ENCODE measurements around the gene OPCML. TPM values are rescaled to one million over a fixed set of nuclear protein-coding genes. Genes with fewer than 3 reads are reported as not detected.

Gene OPCML
- total and polyA plus RNA-seq, 2 of the 13 experiments (the other 11 are each of a cell fraction or from before 2014, with no cell fraction given), result not detected

DNA sequence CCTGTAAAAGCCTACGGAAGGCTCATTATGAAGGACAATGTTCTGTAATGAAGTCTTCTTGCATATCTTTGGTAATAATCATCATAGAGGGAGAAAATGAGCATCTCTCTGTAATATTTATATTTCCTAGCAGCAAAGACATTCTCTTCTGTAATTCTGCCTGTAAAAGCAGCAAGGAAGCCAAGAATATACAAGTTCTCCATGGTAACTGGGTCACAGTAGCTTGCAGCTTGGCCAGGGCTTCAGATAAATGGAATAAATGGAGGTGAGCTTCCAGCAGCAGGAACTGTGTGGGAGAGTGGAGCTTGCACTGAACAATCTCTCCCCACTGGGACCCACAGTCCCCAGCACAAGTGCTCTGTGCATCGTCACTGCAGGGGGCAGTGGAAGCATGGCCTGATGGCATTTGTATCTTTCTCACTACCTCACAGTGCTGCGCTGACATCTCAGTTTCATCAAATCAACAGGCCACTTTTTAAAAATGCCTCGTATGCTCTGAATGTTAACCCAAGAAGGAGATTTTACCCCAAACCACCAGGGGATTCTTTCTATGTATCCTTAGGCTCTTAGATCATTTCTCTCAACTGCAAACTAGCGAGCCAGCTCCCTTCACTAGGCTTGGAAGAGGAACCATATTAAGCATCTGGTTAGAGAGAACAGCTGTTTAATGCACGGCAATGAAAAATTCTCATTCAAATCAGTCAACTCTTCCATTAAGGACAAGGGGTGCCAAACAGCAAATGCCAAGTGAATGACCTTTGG is 1059.7 kb downstream of the OPCML start:
- Histone ChIP-seq H3K36me3 (replicated peaks in 1 of 2; ENCODE audit: control insufficient read depth in 1 of 2, insufficient read depth in 2 of 2, low read length in 2 of 2) (no peaks in the 10 kb centered on the region), H4K20me1 (ENCODE audit: insufficient read depth, low read length) (no peaks in the 10 kb centered on the region), H3K27ac (ENCODE audit: extremely low read length, insufficient read depth, low read length) (no peak overlapping the region), H3K9me3 (ENCODE audit: low read length) (peaks cover 87% of the 10 kb centered on the region), H3K79me2 (ENCODE audit: insufficient read depth, low read length) (no peaks in the 10 kb centered on the region), H3K27me3 (ENCODE audit: control insufficient read depth in 1 of 2, insufficient read depth in 2 of 2, low read length in 2 of 2) (peaks cover 0 to 1% of the 10 kb centered on the region in 2 experiments; a peak in 1 of 5 replicates), H2AFZ (ENCODE audit: low read length) (no peak overlapping the region), H3K4me3 (replicated peaks in 1 of 3; ENCODE audit: insufficient read depth in 1 of 3, low read depth in 2 of 3, low read length in 3 of 3) (no peak overlapping the region), H3K9ac (ENCODE audit: insufficient read depth, low read depth, low read length) (no peak overlapping the region), H3K4me2 (ENCODE audit: low read depth, low read length) (no peak overlapping the region), H3K4me1 (ENCODE audit: insufficient read depth, low read length) (no peaks in the 10 kb centered on the region)
- BruUV-seq (replicated peaks), result no TSS peak
- WGBS (ENCODE audit: low lambda C conversion rate), result 13% methylated on average over 6 of the region's 6 CpGs
- POLR2A ChIA-PET, result no interaction called here
- no peak for DNase-seq (ENCODE audit: low spot score)
- no peak for FAIRE-seq
- ATAC-seq, result no peak
- CTCF ChIA-PET (ENCODE audit: low intra/inter-chr PET ratio, low total read pairs), result no interaction called here
- intact Hi-C loops (cut with micrococcal nuclease; ENCODE audit: unreplicated experiment), result no loop called here
- in situ Hi-C loops (cut with HindIII; ENCODE audit: extremely low pct_ligation_motif_present, low pct_unique_long_range_greater_than_20kb), result no loop called here
- TF ChIP-seq, protein P1, sequence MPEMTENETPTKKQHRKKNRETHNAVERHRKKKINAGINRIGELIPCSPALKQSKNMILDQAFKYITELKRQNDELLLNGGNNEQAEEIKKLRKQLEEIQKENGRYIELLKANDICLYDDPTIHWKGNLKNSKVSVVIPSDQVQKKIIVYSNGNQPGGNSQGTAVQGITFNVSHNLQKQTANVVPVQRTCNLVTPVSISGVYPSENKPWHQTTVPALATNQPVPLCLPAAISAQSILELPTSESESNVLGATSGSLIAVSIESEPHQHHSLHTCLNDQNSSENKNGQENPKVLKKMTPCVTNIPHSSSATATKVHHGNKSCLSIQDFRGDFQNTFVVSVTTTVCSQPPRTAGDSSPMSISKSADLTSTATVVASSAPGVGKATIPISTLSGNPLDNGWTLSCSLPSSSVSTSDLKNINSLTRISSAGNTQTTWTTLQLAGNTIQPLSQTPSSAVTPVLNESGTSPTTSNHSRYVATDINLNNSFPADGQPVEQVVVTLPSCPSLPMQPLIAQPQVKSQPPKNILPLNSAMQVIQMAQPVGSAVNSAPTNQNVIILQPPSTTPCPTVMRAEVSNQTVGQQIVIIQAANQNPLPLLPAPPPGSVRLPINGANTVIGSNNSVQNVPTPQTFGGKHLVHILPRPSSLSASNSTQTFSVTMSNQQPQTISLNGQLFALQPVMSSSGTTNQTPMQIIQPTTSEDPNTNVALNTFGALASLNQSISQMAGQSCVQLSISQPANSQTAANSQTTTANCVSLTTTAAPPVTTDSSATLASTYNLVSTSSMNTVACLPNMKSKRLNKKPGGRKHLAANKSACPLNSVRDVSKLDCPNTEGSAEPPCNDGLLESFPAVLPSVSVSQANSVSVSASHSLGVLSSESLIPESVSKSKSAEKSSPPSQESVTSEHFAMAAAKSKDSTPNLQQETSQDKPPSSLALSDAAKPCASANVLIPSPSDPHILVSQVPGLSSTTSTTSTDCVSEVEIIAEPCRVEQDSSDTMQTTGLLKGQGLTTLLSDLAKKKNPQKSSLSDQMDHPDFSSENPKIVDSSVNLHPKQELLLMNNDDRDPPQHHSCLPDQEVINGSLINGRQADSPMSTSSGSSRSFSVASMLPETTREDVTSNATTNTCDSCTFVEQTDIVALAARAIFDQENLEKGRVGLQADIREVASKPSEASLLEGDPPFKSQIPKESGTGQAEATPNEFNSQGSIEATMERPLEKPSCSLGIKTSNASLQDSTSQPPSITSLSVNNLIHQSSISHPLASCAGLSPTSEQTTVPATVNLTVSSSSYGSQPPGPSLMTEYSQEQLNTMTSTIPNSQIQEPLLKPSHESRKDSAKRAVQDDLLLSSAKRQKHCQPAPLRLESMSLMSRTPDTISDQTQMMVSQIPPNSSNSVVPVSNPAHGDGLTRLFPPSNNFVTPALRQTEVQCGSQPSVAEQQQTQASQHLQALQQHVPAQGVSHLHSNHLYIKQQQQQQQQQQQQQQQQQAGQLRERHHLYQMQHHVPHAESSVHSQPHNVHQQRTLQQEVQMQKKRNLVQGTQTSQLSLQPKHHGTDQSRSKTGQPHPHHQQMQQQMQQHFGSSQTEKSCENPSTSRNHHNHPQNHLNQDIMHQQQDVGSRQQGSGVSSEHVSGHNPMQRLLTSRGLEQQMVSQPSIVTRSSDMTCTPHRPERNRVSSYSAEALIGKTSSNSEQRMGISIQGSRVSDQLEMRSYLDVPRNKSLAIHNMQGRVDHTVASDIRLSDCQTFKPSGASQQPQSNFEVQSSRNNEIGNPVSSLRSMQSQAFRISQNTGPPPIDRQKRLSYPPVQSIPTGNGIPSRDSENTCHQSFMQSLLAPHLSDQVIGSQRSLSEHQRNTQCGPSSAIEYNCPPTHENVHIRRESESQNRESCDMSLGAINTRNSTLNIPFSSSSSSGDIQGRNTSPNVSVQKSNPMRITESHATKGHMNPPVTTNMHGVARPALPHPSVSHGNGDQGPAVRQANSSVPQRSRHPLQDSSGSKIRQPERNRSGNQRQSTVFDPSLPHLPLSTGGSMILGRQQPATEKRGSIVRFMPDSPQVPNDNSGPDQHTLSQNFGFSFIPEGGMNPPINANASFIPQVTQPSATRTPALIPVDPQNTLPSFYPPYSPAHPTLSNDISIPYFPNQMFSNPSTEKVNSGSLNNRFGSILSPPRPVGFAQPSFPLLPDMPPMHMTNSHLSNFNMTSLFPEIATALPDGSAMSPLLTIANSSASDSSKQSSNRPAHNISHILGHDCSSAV (CRISPR knock-in tag; IDR thresholded peaks at IDR 0.05; ENCODE audit: borderline replicate concordance), result no peak
- TF ChIP-seq KLF13 (CRISPR knock-in tag; IDR thresholded peaks at IDR 0.05) (no peak), HINFP (CRISPR knock-in tag; IDR thresholded peaks at IDR 0.05; ENCODE audit: low read depth) (no peak), NAIF1 (CRISPR knock-in tag; IDR thresholded peaks at IDR 0.05; ENCODE audit: borderline replicate concordance) (no peak), MAZ (IDR thresholded peaks at IDR 0.05; ENCODE audit: borderline replicate concordance, low read depth, low read length) (no peak), MAZ (CRISPR knock-in tag; IDR thresholded peaks at IDR 0.05; ENCODE audit: low read depth) (no peak), KLF15 (CRISPR knock-in tag; IDR thresholded peaks at IDR 0.05; ENCODE audit: borderline replicate concordance) (no peak), ZNF20 (CRISPR knock-in tag; IDR thresholded peaks at IDR 0.05) (no peak), SYNCRIP (IDR thresholded peaks at IDR 0.05; ENCODE audit: insufficient read depth, low read depth, low read length) (no peak), CSRNP2 (CRISPR knock-in tag; conservative IDR thresholded peaks at IDR 0.05; ENCODE audit: low read depth) (no peak), ZNF501 (CRISPR knock-in tag; IDR thresholded peaks at IDR 0.05) (no peak)

Measured in HepG2 (cell line).